Neural progenitor cell (in vitro differentiated cells): ENCODE measurements around the gene IQSEC1. TPM values are rescaled to one million over a fixed set of nuclear protein-coding genes. Genes with fewer than 3 reads are reported as not detected.

Experiments
- DNase-seq: peaks from one replicate; pipeline ENCODE4 v3.0.0-alpha.2; 2016; ENCODE audit warnings: low spot score
- H2AFZ ChIP-seq: fragments of 200-600 bp; sonication (generic); replicated peaks from 2 replicates; pipeline ENCODE4 v1.6.1; 2016; ENCODE audit warnings: antibody characterized with exemption
- H3F3A ChIP-seq: fragments of 200-600 bp; sonication (generic); 2 replicates; pipeline ENCODE4 v1.6.1; 2016; ENCODE audit warnings: antibody characterized with exemption, low read depth
- H3K27ac ChIP-seq: fragments of 200-600 bp; sonication (generic); 2 replicates; pipeline ENCODE4 v1.5.1; 2016; ENCODE audit warnings: mild to moderate bottlenecking
- H3K27me3 ChIP-seq: fragments of 200-600 bp; sonication (generic); 2 replicates; pipeline ENCODE4 v1.6.1; 2016; ENCODE audit warnings: mild to moderate bottlenecking, moderate library complexity
- H3K36me3 ChIP-seq: fragments of 200-600 bp; sonication (generic); 2 replicates; pipeline ENCODE4 v1.5.1; 2016
- H3K4me1 ChIP-seq: fragments of 200-600 bp; sonication (generic); 2 replicates; pipeline ENCODE4 v1.6.1; 2016; ENCODE audit warnings: mixed run types
- H3K4me2 ChIP-seq: fragments of 200-600 bp; sonication (generic); 2 replicates; pipeline ENCODE4 v1.6.1; 2016
- H3K4me3 ChIP-seq: fragments of 200-600 bp; sonication (generic); 2 replicates; pipeline ENCODE4 v1.5.1; 2016
- H3K79me2 ChIP-seq: fragments of 200-600 bp; sonication (generic); 2 replicates; pipeline ENCODE4 v1.6.1; 2016; ENCODE audit warnings: low read depth
- H3K9ac ChIP-seq: fragments of 200-600 bp; sonication (generic); 2 replicates; pipeline ENCODE4 v1.6.1; 2016
- H3K9me3 ChIP-seq: fragments of 200-600 bp; sonication (generic); 2 replicates; pipeline ENCODE4 v1.5.1; 2016; ENCODE audit warnings: low read depth
- H4K20me1 ChIP-seq: fragments of 200-600 bp; sonication (generic); 2 replicates; pipeline ENCODE4 v1.6.1; 2016; ENCODE audit warnings: low read depth
- H3K27ac Mint-ChIP-seq: 3 replicates; pipeline ENCODE4 v1.8.0; 2021; ENCODE audit warnings: mixed read lengths
- H3K27me3 Mint-ChIP-seq: 2 replicates; pipeline ENCODE4 v1.8.0; 2022; ENCODE audit warnings: low read depth, mild to moderate bottlenecking, inconsistent platforms, moderate library complexity, mixed read lengths; ENCODE audit not compliant: insufficient read depth
- H3K36me3 Mint-ChIP-seq: 3 replicates; pipeline ENCODE4 v1.8.0; 2021; ENCODE audit warnings: mixed read lengths
- H3K4me1 Mint-ChIP-seq: 3 replicates; pipeline ENCODE4 v1.8.0; 2021; ENCODE audit warnings: mixed read lengths
- H3K4me3 Mint-ChIP-seq: 3 replicates; pipeline ENCODE4 v1.8.0; 2021; ENCODE audit warnings: mild to moderate bottlenecking, moderate library complexity, mixed read lengths
- H3K9me3 Mint-ChIP-seq: 3 replicates; pipeline ENCODE4 v1.8.0; 2020; ENCODE audit warnings: mixed read lengths
- CTCF ChIP-seq: fragments of 200-600 bp; sonication (generic); IDR thresholded peaks from 2 replicates; pipeline ENCODE4 v1.5.1; 2017; ENCODE audit warnings: antibody characterized with exemption, mild to moderate bottlenecking
- EZH2 ChIP-seq: fragments of 200-600 bp; sonication (generic); IDR thresholded peaks from 2 replicates; pipeline ENCODE4 v1.6.1; 2017; ENCODE audit warnings: antibody characterized with exemption, mild to moderate bottlenecking, moderate library complexity
- EZH2phosphoT487 ChIP-seq: fragments of 200-600 bp; sonication (generic); IDR thresholded peaks from 2 replicates; pipeline ENCODE4 v1.6.1; 2017; ENCODE audit warnings: antibody characterized with exemption
- total RNA-seq: library from RNA; depleted of rRNA; stranded (reverse); fragments of >200 nt; gene quantifications from 2 replicates; pipeline ENCODE4 v1.2.3, GENCODE V29; 2015; ENCODE audit warnings: low replicate concordance

Gene IQSEC1
- total RNA-seq, 1 donor from 2014 or later: 8.9 TPM

GRCh38 chr3:13062647-13063046 is 10.6 kb downstream of the IQSEC1 start:
- no peak overlapping the region for H3K4me2 ChIP-seq
- H3K4me1 ChIP-seq: peaks cover 7% of the 10 kb centered on the region
- no peak overlapping the region for H3K4me3 ChIP-seq
- no peaks in the 10 kb centered on the region for H3K36me3 Mint-ChIP-seq
- peaks cover 23% of the 10 kb centered on the region for H3K4me1 Mint-ChIP-seq
- H2AFZ ChIP-seq: no peak overlapping the region
- H3K79me2 ChIP-seq: no peaks in the 10 kb centered on the region
- peaks cover 15% of the 10 kb centered on the region for H3K27me3 Mint-ChIP-seq
- H3K27me3 ChIP-seq: no peaks in the 10 kb centered on the region
- no peak overlapping the region for H3K9ac ChIP-seq
- no peaks in the 10 kb centered on the region for H3K9me3 ChIP-seq
- H3K9me3 Mint-ChIP-seq: no peaks in the 10 kb centered on the region
- H4K20me1 ChIP-seq: peaks cover 5% of the 10 kb centered on the region
- no peak overlapping the region for H3K27ac Mint-ChIP-seq
- TF ChIP-seq CTCF (no peak), EZH2 (no peak), EZH2phosphoT487 (no peak)
- no peak for DNase-seq
- H3K4me3 Mint-ChIP-seq: no peak overlapping the region
- H3K27ac ChIP-seq: no peak overlapping the region
- no peaks in the 10 kb centered on the region for H3F3A ChIP-seq
- no peaks in the 10 kb centered on the region for H3K36me3 ChIP-seq

- no peak overlapping the region for H3K4me3 Mint-ChIP-seq
- H3K4me1 Mint-ChIP-seq: peaks cover 21% of the 10 kb centered on the region
- TF ChIP-seq CTCF (no peak), EZH2phosphoT487 (no peak), EZH2 (no peak)
- Histone ChIP-seq H3K9ac (no peak overlapping the region), H3F3A (no peaks in the 10 kb centered on the region), H3K4me2 (no peak overlapping the region), H4K20me1 (peaks cover 5% of the 10 kb centered on the region), H3K9me3 (no peaks in the 10 kb centered on the region), H3K79me2 (no peaks in the 10 kb centered on the region), H3K27me3 (no peaks in the 10 kb centered on the region), H3K4me1 (peaks cover 8% of the 10 kb centered on the region), H2AFZ (no peak overlapping the region), H3K27ac (no peak overlapping the region), H3K4me3 (no peak overlapping the region), H3K36me3 (no peaks in the 10 kb centered on the region)
- peaks cover 18% of the 10 kb centered on the region for H3K27me3 Mint-ChIP-seq
- no peaks in the 10 kb centered on the region for H3K36me3 Mint-ChIP-seq
- no peaks in the 10 kb centered on the region for H3K9me3 Mint-ChIP-seq
- no peak overlapping the region for H3K27ac Mint-ChIP-seq
- no peak for DNase-seq
These were observed 12.8 kb downstream of the IQSEC1 start for GRCh38 chr3:13060341-13060910.

GRCh38 chr3:13058346-13059120 is 14.7 kb downstream of the IQSEC1 start:
- Mint-ChIP-seq H3K27ac (no peak overlapping the region), H3K9me3 (no peaks in the 10 kb centered on the region), H3K4me1 (peaks cover 22% of the 10 kb centered on the region), H3K36me3 (no peaks in the 10 kb centered on the region), H3K4me3 (no peak overlapping the region), H3K27me3 (peaks cover 15% of the 10 kb centered on the region)
- H3K9ac ChIP-seq: no peak overlapping the region
- H3K79me2 ChIP-seq: no peaks in the 10 kb centered on the region
- H3F3A ChIP-seq: no peaks in the 10 kb centered on the region
- no peak for TF ChIP-seq CTCF
- no peak for TF ChIP-seq EZH2
- TF ChIP-seq EZH2phosphoT487: no peak
- DNase-seq: no peak
- H3K4me3 ChIP-seq: no peak overlapping the region
- H3K4me2 ChIP-seq: no peak overlapping the region
- H2AFZ ChIP-seq: no peak overlapping the region
- peaks cover 8% of the 10 kb centered on the region for H3K4me1 ChIP-seq
- peaks cover 5% of the 10 kb centered on the region for H4K20me1 ChIP-seq
- no peaks in the 10 kb centered on the region for H3K36me3 ChIP-seq
- H3K27me3 ChIP-seq: no peaks in the 10 kb centered on the region
- H3K9me3 ChIP-seq: no peaks in the 10 kb centered on the region
- H3K27ac ChIP-seq: no peak overlapping the region
